WI38 (cell line): ENCODE data around the gene TNS2.

Experiments used
- H3K4me3 ChIP-seq: 2 replicates; pipeline ENCODE4 v1.5.1; 2011; ENCODE audit warnings: low read depth, mild to moderate bottlenecking, control low read depth, low read length
- CTCF ChIP-seq: IDR thresholded peaks from 2 replicates; pipeline ENCODE4 v1.5.1; 2012; ENCODE audit warnings: low read depth, mild to moderate bottlenecking, control low read depth, low read length

Gene TNS2

GRCh38 chr12:53051881-53052412 lies 2.1 kb downstream of the TNS2 start:
- H3K4me3 ChIP-seq, result peak overlapping the region; percentile 80
- TF ChIP-seq CTCF, result no peak

- TF ChIP-seq CTCF, result no peak
- no peak overlapping the region; the same call in 1 of the 2 replicates for H3K4me3 ChIP-seq
These were observed 2.8 kb downstream of the TNS2 start for GRCh38 chr12:53052419-53053217.

- peak; percentile 71 for TF ChIP-seq CTCF
- H3K4me3 ChIP-seq, result 0 out of 2 replicates have a peak overlapping the region, but pooled peaks have one; percentile 14
These were observed 3.6 kb downstream of the TNS2 start for GRCh38 chr12:53053218-53054111.

- H3K4me3 ChIP-seq, result no peak overlapping the region
These were observed 4.4 kb downstream of the TNS2 start for GRCh38 chr12:53054112-53054878.

GRCh38 chr12:53055471-53056266 lies 5.8 kb downstream of the TNS2 start:
- TF ChIP-seq CTCF, result no peak
- no peak overlapping the region for H3K4me3 ChIP-seq

More at GRCh38 chr12:53054112-53054878, 4.4 kb downstream of the TNS2 start:
- no peak for TF ChIP-seq CTCF

- H3K4me3 ChIP-seq, result no peak overlapping the region
- TF ChIP-seq CTCF, result no peak
These were observed 6.4 kb downstream of the TNS2 start for GRCh38 chr12:53056296-53056695.
